Smooth muscle cell (in vitro differentiated cells): ENCODE measurements around the gene PELI2. TPM values are rescaled to one million over a fixed set of nuclear protein-coding genes. Genes with fewer than 3 reads are reported as not detected.
A peak's percentile ranks its signal among the peaks of the same experiment; 100 is the strongest.

Source experiments
- DNase-seq: peaks from one replicate; lab custom pipeline; 2025; ENCODE audit not compliant: unreplicated experiment; lab: John Stamatoyannopoulos, UW
- H2AFZ ChIP-seq: fragments of 200-600 bp; sonication (generic); 2 replicates; pipeline ENCODE4 v1.6.0; 2016; ENCODE audit warnings: antibody characterized with exemption, low read depth, mild to moderate bottlenecking
- H3F3A ChIP-seq: fragments of 200-600 bp; sonication (generic); 2 replicates; pipeline ENCODE4 v1.6.0; 2017; ENCODE audit warnings: antibody characterized with exemption, low read depth
- H3K27ac ChIP-seq: fragments of 200-600 bp; sonication (generic); 2 replicates; pipeline ENCODE4 v1.5.1; 2016; ENCODE audit warnings: low read depth, mild to moderate bottlenecking
- H3K27me3 ChIP-seq: fragments of 200-600 bp; sonication (generic); 2 replicates; pipeline ENCODE4 v1.6.1; 2016; ENCODE audit warnings: low read depth, mild to moderate bottlenecking
- H3K36me3 ChIP-seq: fragments of 200-600 bp; sonication (generic); 2 replicates; pipeline ENCODE4 v1.5.1; 2016; ENCODE audit warnings: low read depth
- H3K4me1 ChIP-seq: fragments of 200-600 bp; sonication (generic); 2 replicates; pipeline ENCODE4 v1.5.1; 2016; ENCODE audit warnings: low read depth
- H3K4me2 ChIP-seq: fragments of 200-600 bp; sonication (generic); 2 replicates; pipeline ENCODE4 v1.6.0; 2016; ENCODE audit warnings: mild to moderate bottlenecking
- H3K4me3 ChIP-seq: fragments of 200-600 bp; sonication (generic); 2 replicates; pipeline ENCODE4 v1.5.1; 2016; ENCODE audit warnings: mild to moderate bottlenecking
- H3K79me2 ChIP-seq: fragments of 200-600 bp; sonication (generic); 2 replicates; pipeline ENCODE4 v1.6.0; 2016; ENCODE audit warnings: low read depth, mild to moderate bottlenecking
- H3K9ac ChIP-seq: fragments of 200-600 bp; sonication (generic); 2 replicates; pipeline ENCODE4 v1.6.0; 2016; ENCODE audit warnings: low read depth
- H3K9me3 ChIP-seq: fragments of 200-600 bp; sonication (generic); replicated peaks from 2 replicates; pipeline ENCODE4 v1.5.1; 2016; ENCODE audit warnings: low read depth
- H4K20me1 ChIP-seq: fragments of 200-600 bp; sonication (generic); 2 replicates; pipeline ENCODE4 v1.6.0; 2016; ENCODE audit warnings: low read depth
- CTCF ChIP-seq: fragments of 200-600 bp; sonication (generic); IDR thresholded peaks from 2 replicates; pipeline ENCODE4 v1.5.1; 2017; ENCODE audit warnings: borderline replicate concordance, mild to moderate bottlenecking, antibody characterized with exemption; ENCODE audit not compliant: insufficient read depth, poor library complexity, severe bottlenecking
- WGBS: methylation state at CpG from one replicate; pipeline ENCODE4 v1.1.7; 2016; ENCODE audit warnings: low lambda C conversion rate; 5-methylcytosine and 5-hydroxymethylcytosine counted together
- polyA plus RNA-seq: library from polyadenylated mRNA; unstranded; fragments of >200 nt; fragmentation: Nextera tagmentation; extraction: Ambion mirVana; gene quantifications from 2 replicates; pipeline ENCODE4 v1.2.1, GENCODE V29; 2016
- total RNA-seq: library from RNA; depleted of rRNA; stranded (reverse); fragments of >200 nt; gene quantifications from 2 replicates; pipeline ENCODE4 v1.2.3, GENCODE V29; 2014

The PELI2 gene
- total and polyA plus RNA-seq, 2 experiments from 2014 or later, result 4.6 to 9.1 TPM

GRCh38 chr14:56100556-56100955 is 17.7 kb upstream of the PELI2 start:
- no peaks in the 10 kb centered on the region for H3K36me3 ChIP-seq
- no peak for DNase-seq
- H3K9me3 ChIP-seq, result no peaks in the 10 kb centered on the region
- no peak overlapping the region for H2AFZ ChIP-seq
- no peaks in the 10 kb centered on the region for H3K79me2 ChIP-seq
- H3K27ac ChIP-seq, result peak overlapping the region; percentile 8
- 46% methylated on average over 3 of the region's 3 CpGs for WGBS
- no peak overlapping the region for H3K9ac ChIP-seq
- no peak overlapping the region for H3K4me3 ChIP-seq
- H3K4me2 ChIP-seq, result peak overlapping the region; percentile 53
- H3F3A ChIP-seq, result peaks cover 16% of the 10 kb centered on the region
- TF ChIP-seq CTCF, result no peak
- no peaks in the 10 kb centered on the region for H3K27me3 ChIP-seq
- H3K4me1 ChIP-seq, result no peaks in the 10 kb centered on the region
- no peaks in the 10 kb centered on the region for H4K20me1 ChIP-seq

GRCh38 chr14:56102941-56103340 is 15.3 kb upstream of the PELI2 start:
- Histone ChIP-seq H3K9me3 (no peaks in the 10 kb centered on the region), H3K27ac (no peak overlapping the region), H3K9ac (no peak overlapping the region), H3K27me3 (no peaks in the 10 kb centered on the region), H3K79me2 (no peaks in the 10 kb centered on the region), H4K20me1 (no peaks in the 10 kb centered on the region), H3K4me3 (no peak overlapping the region), H3F3A (peaks cover 16% of the 10 kb centered on the region), H3K4me1 (no peaks in the 10 kb centered on the region), H3K36me3 (no peaks in the 10 kb centered on the region), H3K4me2 (no peak overlapping the region), H2AFZ (no peak overlapping the region)
- WGBS, result 76% methylated on average over 3 of the region's 3 CpGs
- no peak for TF ChIP-seq CTCF
- DNase-seq, result no peak

GRCh38 chr14:56107615-56108014 is 10.6 kb upstream of the PELI2 start:
- H3K4me3 ChIP-seq, result no peak overlapping the region
- no peak overlapping the region for H2AFZ ChIP-seq
- H3K4me1 ChIP-seq, result no peaks in the 10 kb centered on the region
- no peak overlapping the region for H3K27ac ChIP-seq
- H3K79me2 ChIP-seq, result no peaks in the 10 kb centered on the region
- H3K27me3 ChIP-seq, result no peaks in the 10 kb centered on the region
- no peak overlapping the region for H3K9ac ChIP-seq
- TF ChIP-seq CTCF, result no peak
- WGBS, result 88% methylated on average over 5 of the region's 5 CpGs
- H3K4me2 ChIP-seq, result no peak overlapping the region
- no peaks in the 10 kb centered on the region for H3F3A ChIP-seq
- H3K9me3 ChIP-seq, result no peaks in the 10 kb centered on the region
- DNase-seq, result no peak
- H3K36me3 ChIP-seq, result no peaks in the 10 kb centered on the region
- no peaks in the 10 kb centered on the region for H4K20me1 ChIP-seq

GRCh38 chr14:56108057-56108456 is 10.2 kb upstream of the PELI2 start:
- 93% methylated on average over 1 of the region's 1 CpG for WGBS
- H4K20me1 ChIP-seq, result no peaks in the 10 kb centered on the region

More at GRCh38 chr14:56108057-56108456, 10.2 kb upstream of the PELI2 start:
- no peak for DNase-seq
- Histone ChIP-seq H3K27ac (no peak overlapping the region), H3K4me1 (no peaks in the 10 kb centered on the region), H3K79me2 (no peaks in the 10 kb centered on the region), H3K4me3 (no peak overlapping the region), H2AFZ (no peak overlapping the region), H3F3A (no peaks in the 10 kb centered on the region), H3K9me3 (no peaks in the 10 kb centered on the region), H3K4me2 (no peak overlapping the region), H3K9ac (no peak overlapping the region), H3K36me3 (no peaks in the 10 kb centered on the region), H3K27me3 (no peaks in the 10 kb centered on the region)
- TF ChIP-seq CTCF, result no peak
